ENCODE measurements around the gene PCNX1. TPM values are rescaled to one million over a fixed set of nuclear protein-coding genes. Genes with fewer than 3 reads are reported as not detected.

The PCNX1 gene
- total and polyA plus RNA-seq, 2 experiments from 2014 or later: 10.0 to 64.2 TPM

DNA sequence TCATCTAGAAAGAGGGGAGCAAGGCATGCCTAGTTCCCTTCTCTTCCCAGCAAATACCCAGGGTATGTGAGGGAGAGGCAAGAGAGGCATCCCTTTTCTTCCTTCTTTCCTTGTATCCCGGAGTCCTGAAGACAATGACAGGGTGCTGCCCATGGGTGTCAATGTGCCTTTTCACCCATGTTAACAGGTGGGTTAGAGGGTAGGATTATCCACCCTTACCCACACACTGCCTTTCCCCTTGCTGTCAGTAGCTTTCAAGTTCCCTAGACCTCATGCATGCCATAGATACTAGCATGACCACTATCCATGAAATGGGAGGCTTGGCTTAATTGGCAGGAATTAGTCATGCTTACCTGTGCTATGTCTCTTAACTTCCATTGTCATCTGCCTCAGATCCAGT, 36.3 kb upstream of the PCNX1 start:
- Histone ChIP-seq H4K20me1 (ENCODE audit: insufficient read depth, poor library complexity, severe bottlenecking) (no peaks in the 10 kb centered on the region), H3K27ac (no peak overlapping the region), H3K4me1 (ENCODE audit: insufficient read depth) (no peaks in the 10 kb centered on the region), H3K27me3 (no peaks in the 10 kb centered on the region), H3K4me3 (no peak overlapping the region), H2AFZ (no peak overlapping the region), H3K9me2 (replicated peaks; ENCODE audit: insufficient read depth) (no peaks in the 10 kb centered on the region), H3K4me2 (no peak overlapping the region), H3K79me2 (no peaks in the 10 kb centered on the region), H3K36me3 (replicated peaks; ENCODE audit: insufficient read depth, low read depth) (no peaks in the 10 kb centered on the region), H3K9me3 (ENCODE audit: low read depth) (no peaks in the 10 kb centered on the region)
- TF ChIP-seq EZH2 (IDR thresholded peaks at IDR 0.05; ENCODE audit: borderline replicate concordance): no peak
- no peak for TF ChIP-seq CTCF (IDR thresholded peaks at IDR 0.05; ENCODE audit: poor library complexity)
- TF ChIP-seq EZH2phosphoT487 (IDR thresholded peaks at IDR 0.05; ENCODE audit: low read depth, severe bottlenecking, unreplicated experiment): no peak
- no peak for DNase-seq (ENCODE audit: low spot score)
- 85% methylated on average over 1 of the region's 1 CpG for WGBS (ENCODE audit: low lambda C conversion rate, missing lambda C conversion rate)

DNA sequence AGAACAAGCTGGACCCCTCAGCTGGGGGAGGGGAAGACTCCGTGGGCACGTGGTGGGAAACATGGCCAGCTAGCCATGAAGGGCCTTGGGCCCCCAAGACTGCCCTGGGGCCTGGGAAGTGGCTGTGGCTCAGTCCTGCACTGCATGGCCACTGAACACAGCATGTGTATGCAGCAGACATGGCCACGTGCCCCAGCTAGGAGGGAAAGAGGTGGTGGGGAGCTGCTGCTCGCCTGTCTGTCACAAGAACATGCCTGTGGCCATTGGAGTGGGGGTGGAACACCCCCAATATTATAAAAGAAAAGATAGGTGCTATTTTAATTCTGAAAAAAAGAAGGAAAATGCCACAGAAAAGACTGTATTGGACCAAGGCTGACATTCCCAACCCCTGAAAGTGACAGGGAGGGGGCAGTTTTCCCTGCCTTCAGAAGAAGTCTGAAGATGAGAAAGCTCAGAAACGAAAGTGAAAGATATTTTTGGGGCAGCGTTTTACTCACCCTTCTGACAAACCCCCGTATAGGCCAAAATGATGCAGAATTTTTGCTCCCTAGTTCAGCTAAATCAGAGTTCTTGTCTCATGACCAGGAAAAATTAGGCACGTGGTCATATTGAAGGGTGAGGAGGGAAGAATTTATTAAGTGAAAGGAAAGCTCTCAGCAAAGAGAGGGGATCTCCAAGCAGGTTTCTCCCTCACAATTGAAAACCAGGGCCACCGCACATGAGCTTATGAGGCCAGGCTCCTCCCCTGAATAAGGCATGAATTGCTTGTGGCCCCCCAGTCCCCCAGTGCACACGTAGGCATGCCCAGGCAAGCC, 35.2 kb upstream of the PCNX1 start:
- H3K9me3 ChIP-seq (ENCODE audit: low read depth): no peaks in the 10 kb centered on the region
- H4K20me1 ChIP-seq (ENCODE audit: insufficient read depth, poor library complexity, severe bottlenecking): no peaks in the 10 kb centered on the region
- no peak overlapping the region for H2AFZ ChIP-seq
- no peaks in the 10 kb centered on the region for H3K9me2 ChIP-seq (replicated peaks; ENCODE audit: insufficient read depth)
- no peak overlapping the region for H3K27ac ChIP-seq
- H3K27me3 ChIP-seq: no peaks in the 10 kb centered on the region
- no peaks in the 10 kb centered on the region for H3K36me3 ChIP-seq (replicated peaks; ENCODE audit: insufficient read depth, low read depth)
- H3K79me2 ChIP-seq: no peaks in the 10 kb centered on the region
- no peak for DNase-seq (ENCODE audit: low spot score)
- no peak for TF ChIP-seq EZH2 (IDR thresholded peaks at IDR 0.05; ENCODE audit: borderline replicate concordance)
- TF ChIP-seq EZH2phosphoT487 (IDR thresholded peaks at IDR 0.05; ENCODE audit: low read depth, severe bottlenecking, unreplicated experiment): no peak
- no peak for TF ChIP-seq CTCF (IDR thresholded peaks at IDR 0.05; ENCODE audit: poor library complexity)
- H3K4me2 ChIP-seq: no peak overlapping the region
- no peak overlapping the region for H3K4me3 ChIP-seq
- no peaks in the 10 kb centered on the region for H3K4me1 ChIP-seq (ENCODE audit: insufficient read depth)
- 85% methylated on average over 10 of the region's 10 CpGs for WGBS (ENCODE audit: low lambda C conversion rate, missing lambda C conversion rate)

- Histone ChIP-seq H3K79me2 (no peaks in the 10 kb centered on the region), H3K27me3 (no peaks in the 10 kb centered on the region), H4K20me1 (ENCODE audit: insufficient read depth, poor library complexity, severe bottlenecking) (no peaks in the 10 kb centered on the region), H3K4me2 (no peak overlapping the region), H3K36me3 (replicated peaks; ENCODE audit: insufficient read depth, low read depth) (no peaks in the 10 kb centered on the region), H3K27ac (no peak overlapping the region), H3K9me2 (replicated peaks; ENCODE audit: insufficient read depth) (no peaks in the 10 kb centered on the region), H3K4me1 (ENCODE audit: insufficient read depth) (no peaks in the 10 kb centered on the region), H3K4me3 (no peak overlapping the region), H2AFZ (no peak overlapping the region), H3K9me3 (ENCODE audit: low read depth) (no peaks in the 10 kb centered on the region)
- TF ChIP-seq EZH2 (IDR thresholded peaks at IDR 0.05; ENCODE audit: borderline replicate concordance) (no peak), EZH2phosphoT487 (IDR thresholded peaks at IDR 0.05; ENCODE audit: low read depth, severe bottlenecking, unreplicated experiment) (no peak), CTCF (IDR thresholded peaks at IDR 0.05; ENCODE audit: poor library complexity) (no peak)
- 65% methylated on average over 1 of the region's 1 CpG for WGBS (ENCODE audit: low lambda C conversion rate, missing lambda C conversion rate)
- no peak for DNase-seq (ENCODE audit: low spot score)
Observed at GRCh38 chr14:70872678-70873020, 34.6 kb upstream of the PCNX1 start.

Data from hepatocyte (in vitro differentiated cells).